Stomach (tissue), 4 donors: Measurements from ENCODE around the gene PPP2R3B.

Experiments
- CTCF ChIP-seq, 7 experiments: fragments of 450-650 bp in 4 of 7; fragments of 200-600 bp in 3 of 7; sonication (generic) in 3 of 7; IDR thresholded peaks; one replicate each; pipeline ENCODE4 v1.5.1; 2016 to 2019; ENCODE audit warnings: antibody characterized with exemption in 7 of 7, control low read depth in 2 of 7, mild to moderate bottlenecking in 1 of 7
- EP300 ChIP-seq: sonication (generic); formaldehyde crosslinking; IDR thresholded peaks from one replicate; pipeline ENCODE4 v1.6.1; 2017; ENCODE audit warnings: antibody characterized with exemption
- POLR2A ChIP-seq, 4 donors: fragments of 450-650 bp; IDR thresholded peaks; one replicate each; pipeline ENCODE4 v1.6.1; 2016; ENCODE audit warnings: antibody characterized with exemption in 4 of 4, control low read depth in 2 of 4, mild to moderate bottlenecking in 1 of 4, moderate library complexity in 1 of 4
- POLR2AphosphoS5 ChIP-seq, 3 donors: sonication (generic); formaldehyde crosslinking; IDR thresholded peaks; one replicate each; pipeline ENCODE4 v1.6.1; 2016; ENCODE audit warnings: antibody characterized with exemption in 3 of 3

DNA sequence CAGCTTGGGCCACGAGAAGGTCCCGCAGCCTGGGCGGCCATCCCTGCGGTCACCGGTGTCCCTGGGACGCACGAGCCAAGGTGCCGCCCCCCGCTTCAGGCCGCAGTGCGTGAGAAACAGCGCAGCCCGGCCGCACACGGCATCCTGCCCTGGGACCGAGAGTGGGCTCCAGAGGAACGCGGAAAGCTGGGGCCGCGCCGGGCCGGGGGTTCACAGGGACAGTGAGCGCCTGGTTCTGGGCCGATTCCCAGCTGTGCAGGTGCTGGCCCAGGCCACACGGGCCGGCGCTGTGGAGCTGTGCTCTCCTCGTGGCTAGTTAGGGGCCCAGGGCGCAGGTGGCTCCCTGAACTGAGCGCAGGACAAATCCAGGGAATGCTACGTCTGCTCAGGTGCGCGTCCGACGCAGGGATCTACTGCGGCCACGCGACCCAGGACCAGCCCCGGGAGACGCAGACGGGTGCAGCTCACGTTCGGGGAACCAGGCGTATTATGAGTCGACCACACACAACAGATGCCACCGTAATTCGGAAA is 42.3 kb downstream of the PPP2R3B start:
- no peak for TF ChIP-seq CTCF (IDR thresholded peaks at IDR 0.05)
- no peak for TF ChIP-seq POLR2A (IDR thresholded peaks at IDR 0.05)
- no peak for TF ChIP-seq POLR2AphosphoS5 (IDR thresholded peaks at IDR 0.05)
- no peak for TF ChIP-seq EP300
